ENCODE results near the gene TMEM82.

DNA sequence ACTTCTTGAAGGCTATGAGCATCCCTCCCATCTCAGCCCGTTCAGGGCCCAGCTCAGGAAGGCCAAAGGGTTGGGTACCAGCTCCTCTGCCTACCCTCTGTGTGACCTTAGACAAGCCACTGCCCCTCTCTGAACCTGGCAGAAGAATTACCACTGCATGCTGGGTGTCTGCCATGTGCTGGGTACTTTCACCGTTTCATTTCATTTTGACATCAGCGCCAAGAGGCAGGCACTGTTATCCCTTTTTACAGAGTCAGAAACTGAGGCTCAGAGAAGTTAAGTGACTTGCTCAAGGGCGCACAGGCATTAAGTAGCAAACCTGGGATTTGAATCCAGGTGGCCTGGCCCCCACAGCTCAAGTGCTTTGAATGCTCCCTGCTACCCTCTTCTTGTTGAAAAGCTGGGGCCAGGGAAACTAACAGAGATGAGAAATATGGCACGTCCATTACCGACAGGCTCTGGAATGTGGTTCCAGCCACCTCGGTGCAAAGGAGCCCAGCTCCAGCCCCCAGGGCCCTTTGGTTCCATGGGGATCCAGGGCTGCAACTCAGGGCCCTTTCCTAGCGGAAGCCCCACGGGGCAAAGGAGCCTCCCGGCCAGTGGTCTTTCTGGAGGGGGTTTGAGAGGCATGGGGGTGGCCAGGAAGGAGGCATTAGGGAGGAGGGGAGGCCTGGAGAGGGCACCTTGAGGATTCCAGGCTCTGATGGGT, 6.5 kb downstream of the TMEM82 start:
- TF ChIP-seq, protein P1, sequence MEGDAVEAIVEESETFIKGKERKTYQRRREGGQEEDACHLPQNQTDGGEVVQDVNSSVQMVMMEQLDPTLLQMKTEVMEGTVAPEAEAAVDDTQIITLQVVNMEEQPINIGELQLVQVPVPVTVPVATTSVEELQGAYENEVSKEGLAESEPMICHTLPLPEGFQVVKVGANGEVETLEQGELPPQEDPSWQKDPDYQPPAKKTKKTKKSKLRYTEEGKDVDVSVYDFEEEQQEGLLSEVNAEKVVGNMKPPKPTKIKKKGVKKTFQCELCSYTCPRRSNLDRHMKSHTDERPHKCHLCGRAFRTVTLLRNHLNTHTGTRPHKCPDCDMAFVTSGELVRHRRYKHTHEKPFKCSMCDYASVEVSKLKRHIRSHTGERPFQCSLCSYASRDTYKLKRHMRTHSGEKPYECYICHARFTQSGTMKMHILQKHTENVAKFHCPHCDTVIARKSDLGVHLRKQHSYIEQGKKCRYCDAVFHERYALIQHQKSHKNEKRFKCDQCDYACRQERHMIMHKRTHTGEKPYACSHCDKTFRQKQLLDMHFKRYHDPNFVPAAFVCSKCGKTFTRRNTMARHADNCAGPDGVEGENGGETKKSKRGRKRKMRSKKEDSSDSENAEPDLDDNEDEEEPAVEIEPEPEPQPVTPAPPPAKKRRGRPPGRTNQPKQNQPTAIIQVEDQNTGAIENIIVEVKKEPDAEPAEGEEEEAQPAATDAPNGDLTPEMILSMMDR (IDR thresholded peaks at IDR 0.05; ENCODE audit: borderline replicate concordance, extremely low read depth, low read length, poor library complexity, severe bottlenecking) = no peak
- TF ChIP-seq EZH2 (IDR thresholded peaks at IDR 0.05; ENCODE audit: borderline replicate concordance, low read depth, low read length, severe bottlenecking) = no peak

Data from DND-41 (cell line).